Epithelial cell of esophagus (primary cell): ENCODE measurements around the gene FLII.

Experiments used
- DNase-seq: peaks from one replicate; pipeline ENCODE4 v3.0.0; 2010; ENCODE audit warnings: low read depth
- H3K4me3 ChIP-seq: 2 replicates; pipeline ENCODE4 v1.5.1; 2011; ENCODE audit warnings: mild to moderate bottlenecking, low read length, control low read depth
- CTCF ChIP-seq: IDR thresholded peaks from 2 replicates; pipeline ENCODE4 v1.5.1; 2011; ENCODE audit warnings: low read depth, mild to moderate bottlenecking, low read length, control low read depth, inconsistent platforms; ENCODE audit not compliant: insufficient read depth; ENCODE audit errors: missing control alignments

Gene FLII

GRCh38 chr17:18206962-18207361 lies 51.6 kb downstream of the FLII start:
- no peak for DNase-seq
- no peak for TF ChIP-seq CTCF
- H3K4me3 ChIP-seq: no peak overlapping the region

GRCh38 chr17:18205861-18206260 lies 52.7 kb downstream of the FLII start:
- no peak for TF ChIP-seq CTCF
- H3K4me3 ChIP-seq: no peak overlapping the region
- DNase-seq: no peak

GRCh38 chr17:18203308-18203707 lies 55.2 kb downstream of the FLII start:
- TF ChIP-seq CTCF: no peak
- DNase-seq: no peak
- no peak overlapping the region for H3K4me3 ChIP-seq

- no peak for DNase-seq
- TF ChIP-seq CTCF: no peak
- H3K4me3 ChIP-seq: no peak overlapping the region
These were observed 57.4 kb downstream of the FLII start for GRCh38 chr17:18201108-18201507.

GRCh38 chr17:18198530-18198929 lies 60.0 kb downstream of the FLII start:
- no peak overlapping the region for H3K4me3 ChIP-seq
- TF ChIP-seq CTCF: no peak
- DNase-seq: no peak

GRCh38 chr17:18197535-18198194 lies 60.9 kb downstream of the FLII start:
- H3K4me3 ChIP-seq: no peak overlapping the region
- TF ChIP-seq CTCF: no peak
- DNase-seq: no peak

GRCh38 chr17:18195246-18195645 lies 63.3 kb downstream of the FLII start:
- no peak overlapping the region for H3K4me3 ChIP-seq
- TF ChIP-seq CTCF: no peak
- no peak for DNase-seq
